NOMO-1 treated with dmso at 0.1 percent for 144 hours (cell line): ENCODE measurements around the gene CLPTM1.

Experiments
- DNase-seq: peaks from one replicate; lab custom pipeline; 2025; ENCODE audit not compliant: unreplicated experiment; lab: John Stamatoyannopoulos, UW

The CLPTM1 gene

DNA sequence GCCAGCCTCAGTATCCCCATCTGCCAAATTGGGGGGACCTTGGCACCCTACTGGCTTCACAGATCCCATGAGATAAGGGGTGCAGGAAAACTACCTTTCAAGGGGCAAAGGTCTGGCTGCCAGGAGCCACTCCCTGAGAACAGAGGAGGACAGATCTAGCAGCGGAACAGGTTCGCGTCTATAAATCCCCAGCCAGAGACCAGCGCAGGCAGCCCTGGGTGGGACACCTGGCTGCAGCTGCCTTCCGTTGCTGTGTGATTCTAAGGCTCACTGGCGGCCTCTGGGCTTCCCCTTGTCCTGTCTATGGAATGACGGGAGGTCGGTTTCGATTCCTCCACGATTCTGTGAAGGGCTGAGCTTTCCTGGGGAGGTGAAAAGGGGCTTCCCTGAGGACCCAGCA is 53.4 kb downstream of the CLPTM1 start:
- no peak for DNase-seq

GRCh38 chr19:45009625-45010255 is 54.6 kb downstream of the CLPTM1 start:
- DNase-seq: no peak

GRCh38 chr19:45010306-45010705 is 55.1 kb downstream of the CLPTM1 start:
- no peak for DNase-seq

DNA sequence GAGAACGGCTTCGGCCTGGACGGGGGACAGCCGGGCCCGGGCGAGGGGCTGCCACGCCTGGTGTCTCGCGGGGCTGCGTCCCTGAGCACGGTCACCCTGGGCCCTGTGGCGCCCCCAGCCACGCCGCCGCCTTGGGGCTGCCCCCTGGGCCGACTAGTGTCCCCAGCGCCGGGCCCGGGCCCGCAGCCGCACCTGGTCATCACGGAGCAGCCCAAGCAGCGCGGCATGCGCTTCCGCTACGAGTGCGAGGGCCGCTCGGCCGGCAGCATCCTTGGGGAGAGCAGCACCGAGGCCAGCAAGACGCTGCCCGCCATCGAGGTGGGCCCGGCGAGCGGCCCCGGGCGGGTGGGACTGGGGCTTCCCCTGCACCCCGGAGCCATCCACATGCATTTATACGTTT is 56.8 kb downstream of the CLPTM1 start:
- no peak for DNase-seq

DNA sequence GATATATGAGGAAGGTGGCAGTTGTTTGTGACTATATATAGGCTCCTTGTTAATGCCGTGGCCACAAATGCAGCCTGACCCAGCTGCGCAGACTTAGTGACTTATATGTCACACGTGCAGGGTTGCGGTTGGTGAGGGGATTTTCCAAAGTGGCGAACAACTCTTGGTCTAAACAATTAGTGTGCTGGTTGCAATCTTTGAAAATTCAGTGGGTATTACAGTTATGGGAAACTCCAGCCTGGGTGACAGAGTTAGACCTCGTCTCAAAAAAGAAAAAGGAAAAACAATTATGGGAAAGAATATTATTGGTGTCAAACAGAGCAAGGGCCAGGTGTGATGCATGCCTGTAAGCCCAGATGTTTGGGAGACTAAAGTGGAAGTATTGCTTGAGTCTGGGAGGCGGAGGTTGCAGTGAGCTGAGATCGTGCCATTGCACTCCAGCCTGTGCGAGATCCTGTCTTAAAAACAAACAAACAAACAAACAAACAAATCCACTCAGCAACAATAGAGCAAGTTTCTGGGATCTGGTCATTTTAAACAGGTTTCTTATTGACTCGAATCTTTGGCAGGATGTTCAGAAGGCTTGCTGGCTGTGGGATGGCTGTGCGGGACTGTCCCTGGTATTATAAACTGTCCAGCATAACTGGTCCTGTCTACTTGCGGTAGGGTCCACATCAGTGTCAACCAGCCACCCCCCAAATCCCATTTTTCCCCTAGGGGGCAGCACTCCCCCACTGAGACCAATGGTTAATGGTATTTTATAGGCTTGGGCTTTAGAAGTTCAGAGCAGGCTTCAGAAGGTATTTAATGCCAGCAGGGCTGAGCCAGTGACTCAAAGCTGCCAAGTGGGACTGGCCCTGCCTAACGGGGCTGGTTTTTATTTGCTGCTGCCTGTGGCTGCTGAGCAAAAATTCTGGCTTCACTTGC is 61.5 kb downstream of the CLPTM1 start:
- peak; percentile 65 for DNase-seq

DNA sequence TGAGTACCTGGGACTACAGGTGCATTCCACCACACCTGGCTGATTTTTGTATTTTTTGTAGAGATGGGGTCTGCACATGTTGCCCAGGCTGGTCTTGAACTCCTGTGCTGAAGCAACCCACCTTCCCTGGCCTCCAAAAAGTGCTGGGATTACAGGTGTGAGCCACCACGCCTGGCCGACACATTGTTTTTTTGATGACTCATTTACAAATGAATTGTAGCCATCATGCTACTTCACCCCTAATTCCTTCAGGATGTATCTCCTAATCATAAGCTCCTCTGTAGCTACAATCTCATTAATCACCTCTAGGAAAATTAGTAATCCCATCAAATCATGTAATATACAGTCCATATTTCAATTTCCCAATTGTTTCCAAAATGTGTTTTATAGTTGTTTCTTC is 64.0 kb downstream of the CLPTM1 start:
- DNase-seq: no peak

DNA sequence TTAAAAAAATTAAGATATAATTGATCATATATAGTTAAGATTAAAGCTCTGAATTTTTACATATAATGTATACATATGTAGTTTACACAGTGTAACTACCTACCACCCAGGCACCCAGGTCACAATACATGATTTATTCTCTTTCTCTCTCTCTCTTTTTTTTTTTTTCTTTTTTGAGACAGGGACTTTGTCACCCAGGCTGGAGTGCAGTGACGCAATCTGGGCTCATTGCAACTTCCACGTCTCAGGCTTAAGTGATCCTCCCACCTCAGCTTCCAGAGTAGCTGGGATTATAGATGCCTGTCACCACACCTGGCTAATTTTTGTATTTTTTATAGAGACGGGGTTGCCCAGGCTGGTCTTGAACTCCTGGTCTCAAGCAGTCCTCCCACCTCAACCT is 64.9 kb downstream of the CLPTM1 start:
- DNase-seq: no peak

- DNase-seq: no peak
These were observed 66.8 kb downstream of the CLPTM1 start for GRCh38 chr19:45021971-45022370.

DNA sequence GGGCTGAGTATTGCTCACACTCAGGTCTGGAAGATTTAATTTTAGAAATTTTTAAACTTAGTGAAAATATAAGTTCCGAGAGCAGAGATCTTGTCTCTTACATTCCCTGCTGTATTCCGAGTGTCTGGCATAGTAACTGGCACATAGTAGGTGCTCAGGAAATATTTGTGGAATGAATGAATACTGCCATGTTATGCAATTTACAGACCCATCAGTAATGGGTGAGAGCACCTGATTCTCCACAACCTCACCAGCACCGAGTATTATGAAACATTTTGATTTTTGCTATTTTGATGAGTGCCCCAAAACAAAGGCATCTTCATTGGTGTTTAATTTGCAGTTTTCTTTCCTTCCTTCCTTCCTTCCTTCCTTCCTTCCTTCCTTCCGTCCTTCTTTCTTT is 67.9 kb downstream of the CLPTM1 start:
- no peak for DNase-seq

DNA sequence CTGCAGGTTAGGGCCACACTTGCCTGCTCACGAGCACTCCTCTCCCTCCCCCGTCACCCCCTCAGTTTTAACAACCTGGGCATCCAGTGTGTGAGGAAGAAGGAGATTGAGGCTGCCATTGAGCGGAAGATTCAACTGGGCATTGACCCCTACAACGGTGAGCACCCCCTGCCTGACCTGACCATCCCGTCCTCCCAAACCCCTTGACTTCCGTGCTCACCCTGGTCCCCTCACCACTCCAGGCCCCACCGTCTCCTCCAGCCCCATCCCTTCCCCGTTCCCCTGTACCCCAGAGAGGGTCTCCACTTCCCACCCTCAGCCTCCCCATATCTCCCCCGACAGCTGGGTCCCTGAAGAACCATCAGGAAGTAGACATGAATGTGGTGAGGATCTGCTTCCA is 70.1 kb downstream of the CLPTM1 start:
- no peak for DNase-seq

GRCh38 chr19:45027371-45027770 is 72.2 kb downstream of the CLPTM1 start:
- no peak for DNase-seq

DNA sequence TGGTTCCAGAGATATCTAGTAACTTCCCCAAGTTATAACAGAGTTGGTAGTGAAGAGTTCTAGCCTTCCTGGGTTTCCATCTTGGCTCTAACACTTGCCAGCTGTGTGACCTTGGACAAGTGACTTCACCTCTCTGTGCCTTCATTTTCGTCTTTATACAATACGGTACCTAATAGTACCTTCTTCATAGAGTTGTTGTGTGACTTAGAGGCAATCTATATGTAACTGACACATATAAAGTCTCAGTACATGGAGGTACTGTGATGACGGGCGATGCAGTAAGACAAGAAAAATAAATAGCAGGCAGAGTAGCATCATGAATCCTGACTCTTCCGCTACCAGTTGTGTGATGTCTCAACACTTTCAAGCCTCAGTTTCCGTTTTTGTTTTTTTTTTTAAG is 75.6 kb downstream of the CLPTM1 start:
- no peak for DNase-seq

DNA sequence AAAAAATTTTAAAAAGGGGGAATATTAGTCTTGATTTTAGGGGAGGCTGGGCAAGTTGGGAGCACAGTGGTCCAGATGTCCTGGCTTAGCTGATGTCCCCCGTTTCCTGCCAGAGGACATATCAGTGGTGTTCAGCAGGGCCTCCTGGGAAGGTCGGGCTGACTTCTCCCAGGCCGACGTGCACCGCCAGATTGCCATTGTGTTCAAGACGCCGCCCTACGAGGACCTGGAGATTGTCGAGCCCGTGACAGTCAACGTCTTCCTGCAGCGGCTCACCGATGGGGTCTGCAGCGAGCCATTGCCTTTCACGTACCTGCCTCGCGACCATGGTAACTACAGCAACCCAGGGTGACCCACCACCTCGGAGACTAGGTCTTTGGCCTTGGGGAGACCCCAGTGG is 77.2 kb downstream of the CLPTM1 start:
- DNase-seq: no peak

- no peak for DNase-seq
These were observed 80.6 kb downstream of the CLPTM1 start for GRCh38 chr19:45035755-45036154.

DNA sequence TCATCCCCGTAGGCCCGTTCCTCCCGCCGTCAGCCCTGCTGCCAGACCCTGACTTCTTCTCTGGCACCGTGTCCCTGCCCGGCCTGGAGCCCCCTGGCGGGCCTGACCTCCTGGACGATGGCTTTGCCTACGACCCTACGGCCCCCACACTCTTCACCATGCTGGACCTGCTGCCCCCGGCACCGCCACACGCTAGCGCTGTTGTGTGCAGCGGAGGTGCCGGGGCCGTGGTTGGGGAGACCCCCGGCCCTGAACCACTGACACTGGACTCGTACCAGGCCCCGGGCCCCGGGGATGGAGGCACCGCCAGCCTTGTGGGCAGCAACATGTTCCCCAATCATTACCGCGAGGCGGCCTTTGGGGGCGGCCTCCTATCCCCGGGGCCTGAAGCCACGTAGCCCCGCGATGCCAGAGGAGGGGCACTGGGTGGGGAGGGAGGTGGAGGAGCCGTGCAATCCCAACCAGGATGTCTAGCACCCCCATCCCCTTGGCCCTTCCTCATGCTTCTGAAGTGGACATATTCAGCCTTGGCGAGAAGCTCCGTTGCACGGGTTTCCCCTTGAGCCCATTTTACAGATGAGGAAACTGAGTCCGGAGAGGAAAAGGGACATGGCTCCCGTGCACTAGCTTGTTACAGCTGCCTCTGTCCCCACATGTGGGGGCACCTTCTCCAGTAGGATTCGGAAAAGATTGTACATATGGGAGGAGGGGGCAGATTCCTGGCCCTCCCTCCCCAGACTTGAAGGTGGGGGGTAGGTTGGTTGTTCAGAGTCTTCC is 82.4 kb downstream of the CLPTM1 start:
- no peak for DNase-seq

GRCh38 chr19:45038931-45039893 is 84.0 kb downstream of the CLPTM1 start, which contains the start of gene CLASRP:
CLASRP (plus strand) TSS chr19:45039045; CDS start chr19:45040213, 1,168 bp downstream.
- DNase-seq: peak; percentile 83

GRCh38 chr19:45040059-45040771 is 85.0 kb downstream of the CLPTM1 start:
- DNase-seq: peak; percentile 48

DNA sequence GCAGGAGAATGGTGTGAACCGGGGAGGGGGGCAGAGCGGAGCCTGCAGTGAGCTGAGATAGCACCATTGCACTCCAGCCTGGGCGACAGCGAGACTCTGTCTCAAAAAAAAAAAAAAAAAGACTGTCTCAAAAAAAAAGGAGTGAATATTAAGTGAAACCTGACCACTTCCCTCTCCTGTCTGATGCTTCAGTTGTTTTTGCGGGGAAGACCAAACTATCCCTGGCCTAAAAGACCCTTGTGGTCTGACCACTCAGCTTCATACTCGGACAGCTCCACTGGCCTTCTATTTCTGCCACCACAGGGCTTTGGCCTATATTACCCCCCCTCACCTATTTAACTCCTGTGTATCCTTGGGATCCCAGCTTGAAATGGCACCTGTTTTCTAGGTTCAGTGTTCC is 85.9 kb downstream of the CLPTM1 start:
- no peak for DNase-seq
